Coronary artery (tissue), 2 donors: ENCODE measurements around the gene NT5C1A.
A peak's percentile ranks its signal among the peaks of the same experiment; 100 is the strongest.

Source experiments
- DNase-seq: peaks from one replicate; pipeline ENCODE4 v3.0.0-alpha.2; 2017; ENCODE audit warnings: low spot score
- H3K27ac ChIP-seq, 2 donors: fragments of 200-600 bp; sonication (generic); one replicate each; pipeline ENCODE4 v1.5.1; 2016 to 2019
- H3K4me3 ChIP-seq: fragments of 200-600 bp; sonication (generic); 2 replicates; pipeline ENCODE4 v1.5.1; 2016; ENCODE audit warnings: mild to moderate bottlenecking, moderate library complexity
- CTCF ChIP-seq: fragments of 200-600 bp; sonication (generic); IDR thresholded peaks from one replicate; pipeline ENCODE4 v1.5.1; 2019; ENCODE audit warnings: antibody characterized with exemption

NT5C1A gene

GRCh38 chr1:39635205-39635870, 36.6 kb downstream of the NT5C1A start:
- peak overlapping the region; percentile 78 for H3K4me3 ChIP-seq
- TF ChIP-seq CTCF, result no peak
- peak overlapping the region; percentile 90 to 96 for H3K27ac ChIP-seq
- peak; percentile 92 for DNase-seq

DNA sequence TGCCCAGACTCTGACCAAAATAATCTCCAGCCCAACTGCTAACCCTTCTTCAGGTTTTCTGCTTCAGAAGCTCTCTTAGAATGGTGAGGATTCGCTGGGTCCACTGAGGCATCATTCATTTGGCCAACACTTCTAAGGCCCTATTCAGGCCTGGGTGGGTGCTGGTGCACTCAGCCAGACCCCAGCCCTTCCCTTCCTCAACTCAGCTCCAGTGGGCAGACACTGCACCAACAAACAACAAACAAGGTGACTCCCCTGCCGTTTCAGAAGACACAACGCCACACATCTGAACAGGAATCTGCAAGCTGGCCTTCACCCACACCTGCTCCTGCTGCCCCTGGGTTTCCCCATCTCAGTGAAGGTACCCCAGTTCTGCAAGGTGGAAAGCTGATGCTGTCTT, 38.5 kb downstream of the NT5C1A start:
- H3K27ac ChIP-seq, result peak overlapping the region; percentile 90 to 96
- peak overlapping the region; percentile 78 for H3K4me3 ChIP-seq
- no peak for DNase-seq
- no peak for TF ChIP-seq CTCF

DNA sequence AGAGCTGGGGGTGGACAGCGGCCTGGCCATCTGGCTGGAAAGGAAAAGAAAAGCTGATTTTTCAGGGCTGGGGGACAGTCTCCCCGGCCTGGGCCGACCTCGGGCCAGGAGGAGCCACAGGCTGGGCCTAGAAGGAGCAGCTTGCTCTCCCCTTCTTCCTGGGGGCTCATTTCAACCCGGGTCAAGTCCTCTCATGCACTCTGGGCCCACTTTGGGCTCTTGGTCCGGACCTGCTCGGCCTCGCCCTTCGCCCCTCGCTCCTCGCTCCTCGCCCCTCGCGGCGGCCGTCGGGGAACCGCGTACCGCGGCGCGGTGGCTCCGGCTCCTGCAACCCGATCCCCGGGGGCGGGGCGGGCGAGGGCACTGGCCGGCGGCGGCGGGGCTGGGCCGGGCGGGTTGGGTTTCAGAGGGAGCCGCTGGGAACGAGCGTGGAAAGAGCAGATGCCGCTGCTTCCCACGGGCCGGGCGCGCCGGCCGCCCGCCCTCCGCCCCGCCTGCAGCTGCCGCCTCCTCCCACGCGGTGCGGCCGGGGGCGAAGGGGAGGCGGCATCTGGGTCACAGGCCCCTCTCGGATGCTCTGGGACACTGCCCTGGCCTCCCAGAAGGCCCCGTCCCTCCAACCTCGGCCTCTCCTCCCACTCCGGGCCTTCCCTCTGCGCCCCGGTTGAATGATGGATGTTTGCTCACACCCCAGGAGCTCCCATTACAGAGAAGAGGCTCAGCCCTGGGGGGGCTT, 39.1 kb downstream of the NT5C1A start:
- DNase-seq, result peak; percentile 91
- H3K4me3 ChIP-seq, result peak overlapping the region; percentile 78

DNA sequence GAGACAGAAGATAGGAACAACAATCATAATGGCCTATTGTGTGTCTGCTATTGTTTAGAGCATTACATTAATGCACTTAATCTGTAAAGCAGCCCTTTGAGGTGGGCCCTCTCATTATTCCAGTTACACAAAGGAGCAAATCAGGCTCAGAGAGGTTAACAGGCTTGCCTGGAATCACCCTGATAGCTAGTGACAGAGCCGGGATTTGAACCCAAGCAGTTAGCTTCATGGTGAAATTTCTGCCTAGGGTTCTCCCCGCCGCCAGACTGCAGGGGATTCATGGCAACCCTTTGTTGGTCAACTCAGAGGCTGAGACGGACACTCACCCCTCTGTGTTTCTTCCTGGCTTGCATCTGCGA, 39.6 kb downstream of the NT5C1A start:
- H3K27ac ChIP-seq, result peak overlapping the region; percentile 90 to 96

More for the DNA sequence above, 39.1 kb downstream of the NT5C1A start:
- no peak for TF ChIP-seq CTCF
- H3K27ac ChIP-seq, result peak overlapping the region; percentile 90 to 96

GRCh38 chr1:39631361-39632322, 40.3 kb downstream of the NT5C1A start:
- Histone ChIP-seq H3K27ac (peak overlapping the region; percentile 90 to 96), H3K4me3 (peak overlapping the region; percentile 78)
- DNase-seq, result no peak
- TF ChIP-seq CTCF, result no peak

More for the DNA sequence above, 39.6 kb downstream of the NT5C1A start:
- DNase-seq, result no peak
- H3K4me3 ChIP-seq, result peak overlapping the region; percentile 78
- no peak for TF ChIP-seq CTCF

DNA sequence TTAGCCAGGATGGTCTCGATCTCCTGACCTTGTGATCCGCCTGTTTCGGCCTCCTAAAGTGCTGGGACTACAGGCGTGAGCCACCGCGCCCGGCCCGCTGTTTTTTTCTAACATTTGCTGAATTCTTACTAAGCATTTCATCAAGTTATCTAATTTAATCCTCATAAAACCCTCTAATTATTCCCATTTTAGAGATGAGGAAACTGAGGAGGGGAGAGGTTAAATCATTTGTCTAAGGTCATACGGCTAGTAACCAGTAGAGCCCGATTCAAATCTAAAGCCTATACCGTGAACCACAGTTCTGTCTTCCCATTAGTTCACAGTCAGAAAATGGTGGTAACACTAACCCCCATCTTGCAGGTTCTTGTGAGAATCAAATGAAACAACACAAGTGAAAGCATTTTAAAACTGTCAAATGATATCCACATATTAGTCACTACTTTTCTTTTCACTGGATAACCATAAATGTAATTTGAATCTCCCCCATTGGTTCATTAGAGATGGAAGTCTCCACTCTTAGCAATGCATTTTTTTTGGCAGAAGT, 43.0 kb downstream of the NT5C1A start:
- TF ChIP-seq CTCF, result no peak
- Histone ChIP-seq H3K27ac (peak overlapping the region; percentile 88 to 90), H3K4me3 (no peak overlapping the region)
- DNase-seq, result no peak
